Spleen (tissue), 11 donors: ENCODE results near the gene SNPH. TPM values are rescaled to one million over a fixed set of nuclear protein-coding genes. Genes with fewer than 3 reads are reported as not detected.
"Not testable (repeated sequence)": the region's sequence is repeated elsewhere in the genome, so short reads cannot be mapped to it uniquely, and the experiment has no call there.

ENCODE experiments used
- DNase-seq: peaks from one replicate; pipeline ENCODE4 v3.0.0-alpha.2; 2020
- H3K27ac ChIP-seq, 8 donors: fragments of 200-600 bp; sonication (generic) in 7 of 8; 1 replicate in 4 of 8; 2 replicates in 4 of 8; pipeline versions ENCODE4 v1.5.0 to v1.8.0; 2016 to 2021; ENCODE audit warnings: inconsistent platforms in 4 of 8, mild to moderate bottlenecking in 4 of 8, moderate library complexity in 1 of 8
- H3K27me3 ChIP-seq, 7 donors: fragments of 200-600 bp; sonication (generic) in 6 of 7; replicated peaks in 1 of 7; 1 replicate in 4 of 7; 2 replicates in 3 of 7; pipeline versions ENCODE4 v1.5.0 to v1.8.0; 2016 to 2021; ENCODE audit warnings: inconsistent platforms in 3 of 7, mild to moderate bottlenecking in 1 of 7
- H3K36me3 ChIP-seq, 6 donors: fragments of 200-600 bp; sonication (generic) in 5 of 6; 1 replicate in 4 of 6; 2 replicates in 2 of 6; pipeline versions ENCODE4 v1.5.0 to v1.8.0; 2016 to 2021; ENCODE audit warnings: inconsistent platforms in 2 of 6
- H3K4me1 ChIP-seq, 6 donors: fragments of 200-600 bp; sonication (generic) in 5 of 6; 1 replicate in 3 of 6; 2 replicates in 3 of 6; pipeline versions ENCODE4 v1.5.0 to v1.8.0; 2016 to 2021; ENCODE audit warnings: inconsistent platforms in 3 of 6
- H3K4me3 ChIP-seq, 8 donors: fragments of 200-600 bp; sonication (generic) in 7 of 8; 1 replicate in 4 of 8; 2 replicates in 4 of 8; pipeline versions ENCODE4 v1.5.0 to v1.8.0; 2016 to 2021; ENCODE audit warnings: inconsistent platforms in 4 of 8, mild to moderate bottlenecking in 4 of 8, moderate library complexity in 2 of 8
- H3K9me3 ChIP-seq, 8 donors: fragments of 200-600 bp; sonication (generic) in 7 of 8; 1 replicate in 4 of 8; 2 replicates in 4 of 8; pipeline versions ENCODE4 v1.5.0 to v1.8.0; 2016 to 2021; ENCODE audit warnings: inconsistent platforms in 4 of 8
- POLR2A ChIP-seq, 3 donors: fragments of 450-650 bp; IDR thresholded peaks; one replicate each; pipeline ENCODE4 v1.5.1; 2017; ENCODE audit warnings: antibody characterized with exemption in 3 of 3, mild to moderate bottlenecking in 1 of 3
- POLR2AphosphoS5 ChIP-seq, 3 donors: sonication (generic); formaldehyde crosslinking; IDR thresholded peaks; one replicate each; pipeline ENCODE4 v1.5.1; 2017; ENCODE audit warnings: antibody characterized with exemption in 3 of 3
- WGBS, 5 donors: extraction: QIAGEN DNeasy Blood & Tissue Kit in 3 of 5; methylation state at CpG; one replicate each; pipeline versions ENCODE4 v1.1.5 to v1.1.7; 2013 to 2018; 5-methylcytosine and 5-hydroxymethylcytosine counted together
- intact Hi-C: fragments of 100-400 bp; cut with DNase I; formaldehyde crosslinking; loops from one replicate; pipeline ENCODE4 v1.15.0; 2023; ENCODE audit warnings: low total_unique reads
- polyA plus RNA-seq, 3 donors: library from polyadenylated mRNA; stranded (reverse); fragments of 200-250 nt; gene quantifications; one replicate each; pipeline ENCODE4 v1.2.1, GENCODE V29; 2013
- total RNA-seq, 7 donors: library from RNA; depleted of rRNA in 3 of 7; stranded (reverse); fragments of >200 nt in 3 of 7; fragmentation: NEBNext Ultra II Directional in 4 of 7; extraction: Animal tissue kit (Norgen Biotek cat#: 25700) in 4 of 7; gene quantifications; one replicate each; pipeline versions ENCODE4 v1.1.0 to v1.2.1, GENCODE V29; 2016 to 2021
- TF ChIP-seq, protein P1 (sequence below), 11 experiments: fragments of 200-600 bp in 7 of 11; fragments of 450-650 bp in 4 of 11; sonication (generic) in 4 of 11; IDR thresholded peaks in 8 of 11; conservative IDR thresholded peaks in 3 of 11; 1 replicate in 7 of 11; 2 replicates in 4 of 11; pipeline versions ENCODE4 v1.4.0 to v1.8.0; 2016 to 2021; ENCODE audit warnings: antibody characterized with exemption in 11 of 11, inconsistent platforms in 4 of 11, mild to moderate bottlenecking in 1 of 11
- donor health status: healthy with polysubstance abuse.
- donor health status: DM: no; HTN: no; CAD: no; lungs with moderate emphysema.
- donor health status: DM: no; HTN: no; CAD: no.
- donor health status: Bipolar disorder and iron deficiency.
- donor health status: healthy.
- donor health status: DM: no; HTN: no; CAD: no.
- donor health status: DM: yes; HTN: yes; CAD: no.

SNPH gene
- total and polyA plus RNA-seq, 10 donors: 0.58 to 3.5 (median 2.0) TPM

DNA sequence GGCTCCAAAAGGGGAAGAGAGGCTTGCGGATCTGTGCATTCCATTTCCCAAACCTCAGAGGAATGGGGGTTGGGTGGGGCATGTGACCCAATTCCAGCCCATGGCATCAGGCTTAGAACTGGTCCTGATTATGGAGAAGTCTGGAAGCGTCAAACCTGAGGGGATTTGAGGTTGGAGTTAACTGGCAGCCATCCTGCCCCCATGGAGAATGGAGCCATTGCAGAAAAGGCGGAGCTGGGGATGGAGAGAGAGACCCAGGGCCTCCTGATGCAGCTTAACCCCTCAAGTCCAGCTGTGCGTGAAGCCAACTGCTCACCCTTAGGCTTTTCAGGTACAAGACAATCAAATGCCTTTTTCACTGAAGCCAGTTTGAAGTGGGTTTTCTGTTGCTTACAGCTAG lies 72.7 kb downstream of the SNPH start:
- peaks cover 0 to 8% (median 0%) of the 10 kb centered on the region in 6 donors for H3K36me3 ChIP-seq
- no peak for TF ChIP-seq POLR2AphosphoS5 (IDR thresholded peaks at IDR 0.05)
- TF ChIP-seq, protein P1, sequence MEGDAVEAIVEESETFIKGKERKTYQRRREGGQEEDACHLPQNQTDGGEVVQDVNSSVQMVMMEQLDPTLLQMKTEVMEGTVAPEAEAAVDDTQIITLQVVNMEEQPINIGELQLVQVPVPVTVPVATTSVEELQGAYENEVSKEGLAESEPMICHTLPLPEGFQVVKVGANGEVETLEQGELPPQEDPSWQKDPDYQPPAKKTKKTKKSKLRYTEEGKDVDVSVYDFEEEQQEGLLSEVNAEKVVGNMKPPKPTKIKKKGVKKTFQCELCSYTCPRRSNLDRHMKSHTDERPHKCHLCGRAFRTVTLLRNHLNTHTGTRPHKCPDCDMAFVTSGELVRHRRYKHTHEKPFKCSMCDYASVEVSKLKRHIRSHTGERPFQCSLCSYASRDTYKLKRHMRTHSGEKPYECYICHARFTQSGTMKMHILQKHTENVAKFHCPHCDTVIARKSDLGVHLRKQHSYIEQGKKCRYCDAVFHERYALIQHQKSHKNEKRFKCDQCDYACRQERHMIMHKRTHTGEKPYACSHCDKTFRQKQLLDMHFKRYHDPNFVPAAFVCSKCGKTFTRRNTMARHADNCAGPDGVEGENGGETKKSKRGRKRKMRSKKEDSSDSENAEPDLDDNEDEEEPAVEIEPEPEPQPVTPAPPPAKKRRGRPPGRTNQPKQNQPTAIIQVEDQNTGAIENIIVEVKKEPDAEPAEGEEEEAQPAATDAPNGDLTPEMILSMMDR (IDR thresholded peaks at IDR 0.05 in 8 of 11, conservative IDR thresholded peaks at IDR 0.05 in 3 of 11): no peak
- no peak for TF ChIP-seq POLR2A (IDR thresholded peaks at IDR 0.05)
- H3K9me3 ChIP-seq: no peaks in the 10 kb centered on the region
- WGBS, 5 donors: 89 to 95% (median 91%) methylated on average over 4 of the region's 4 CpGs
- H3K27ac ChIP-seq: peak overlapping the region in 3 of 8 donors; percentile 62 to 72 (median 70)
- H3K4me1 ChIP-seq: peaks cover 17 to 61% (median 34%) of the 10 kb centered on the region in 6 donors
- no peaks in the 10 kb centered on the region for H3K27me3 ChIP-seq
- intact Hi-C loops: no loop called here
- DNase-seq: peak; percentile 11
- H3K4me3 ChIP-seq: no peak overlapping the region

DNA sequence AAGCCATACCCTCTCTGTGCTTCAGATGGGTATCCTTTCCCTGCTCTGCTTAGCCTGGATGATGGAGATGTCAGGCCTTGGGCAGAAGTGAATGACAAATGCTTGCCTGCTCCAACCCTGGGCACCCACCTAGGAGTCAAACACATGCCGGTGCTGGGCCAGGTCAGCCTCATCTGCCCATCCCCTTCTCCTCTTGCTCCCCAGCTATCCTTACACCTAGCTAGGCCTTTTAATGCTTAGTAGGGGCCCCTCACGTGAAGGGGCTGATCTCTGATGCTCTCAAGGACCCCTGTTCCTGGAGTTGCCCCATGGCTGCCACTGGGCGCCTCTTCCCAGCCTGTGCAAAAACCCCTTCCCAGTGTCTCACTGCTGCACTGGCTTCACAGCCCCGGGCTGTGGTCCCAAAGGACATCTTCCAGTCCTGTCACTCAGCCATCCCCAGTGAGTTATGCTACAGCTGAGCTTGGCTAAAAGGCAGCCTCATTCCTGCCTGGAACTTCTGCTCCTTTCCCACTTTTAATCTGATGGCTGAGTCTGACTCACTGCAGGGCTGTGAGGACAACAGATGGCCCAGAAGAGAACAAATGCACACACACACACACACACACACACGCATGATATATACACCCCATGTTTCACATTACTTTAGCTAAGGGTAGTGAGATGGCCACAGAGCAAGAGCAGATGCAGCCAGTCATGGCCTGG lies 75.6 kb downstream of the SNPH start:
- Histone ChIP-seq H3K9me3 (peaks cover 0 to 2% (median 0%) of the 10 kb centered on the region in 8 donors), H3K36me3 (no peaks in the 10 kb centered on the region), H3K27me3 (no peaks in the 10 kb centered on the region), H3K27ac (no peak overlapping the region), H3K4me1 (peaks cover 14 to 45% (median 20%) of the 10 kb centered on the region in 6 donors), H3K4me3 (no peak overlapping the region)
- intact Hi-C loops: no loop called here
- WGBS, 5 donors: 83 to 92% (median 87%) methylated on average over 5 of the region's 5 CpGs
- TF ChIP-seq, protein P1 (IDR thresholded peaks at IDR 0.05 in 8 of 11, conservative IDR thresholded peaks at IDR 0.05 in 3 of 11): no peak
- TF ChIP-seq POLR2A (IDR thresholded peaks at IDR 0.05) (no peak), POLR2AphosphoS5 (IDR thresholded peaks at IDR 0.05) (peak in 1 of 3 donors; percentile 11)
- peak; percentile 8 for DNase-seq

DNA sequence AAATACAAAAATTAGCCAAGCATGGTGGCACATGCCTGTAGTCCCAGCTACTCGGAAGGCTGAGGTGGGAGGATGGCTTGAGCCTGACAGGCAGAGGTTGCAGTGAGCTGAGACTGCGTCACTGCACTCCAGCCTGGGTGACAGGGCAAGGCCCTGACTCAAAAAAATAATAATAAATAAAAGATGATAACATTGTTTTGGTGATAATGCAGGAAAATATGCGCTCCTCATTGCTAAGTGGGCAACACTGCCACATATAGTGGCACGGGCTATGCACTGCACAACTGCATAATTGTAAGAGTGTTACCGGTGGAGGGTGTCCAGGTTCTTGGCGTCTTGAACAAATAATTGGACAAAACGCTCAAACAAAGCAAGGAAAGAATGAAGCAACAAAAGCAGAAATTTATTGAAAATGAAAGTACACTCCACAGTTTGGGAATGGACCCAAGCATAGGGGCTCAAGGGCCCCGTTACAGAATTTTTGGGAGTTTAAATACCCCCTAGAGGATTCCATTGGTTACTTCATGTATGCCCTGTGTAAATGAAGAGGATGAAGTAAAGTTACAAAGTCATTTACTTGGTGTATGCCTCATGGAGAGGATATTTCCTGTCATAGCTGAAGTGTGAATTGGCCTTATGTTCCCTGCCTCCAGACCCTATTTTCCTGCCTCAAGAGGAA lies 77.5 kb downstream of the SNPH start:
- DNase-seq, H3K4me3 ChIP-seq, H3K36me3 ChIP-seq, H3K27ac ChIP-seq, intact Hi-C loops, H3K27me3 ChIP-seq: not testable (repeated sequence)
- Histone ChIP-seq H3K9me3 (peaks cover 0 to 20% (median 16%) of the 10 kb centered on the region in 8 donors), H3K4me1 (peaks cover 0 to 26% (median 4%) of the 10 kb centered on the region in 6 donors)
- 86 to 92% (median 90%) methylated on average over 8 of the region's 8 CpGs for WGBS, 5 donors

DNA sequence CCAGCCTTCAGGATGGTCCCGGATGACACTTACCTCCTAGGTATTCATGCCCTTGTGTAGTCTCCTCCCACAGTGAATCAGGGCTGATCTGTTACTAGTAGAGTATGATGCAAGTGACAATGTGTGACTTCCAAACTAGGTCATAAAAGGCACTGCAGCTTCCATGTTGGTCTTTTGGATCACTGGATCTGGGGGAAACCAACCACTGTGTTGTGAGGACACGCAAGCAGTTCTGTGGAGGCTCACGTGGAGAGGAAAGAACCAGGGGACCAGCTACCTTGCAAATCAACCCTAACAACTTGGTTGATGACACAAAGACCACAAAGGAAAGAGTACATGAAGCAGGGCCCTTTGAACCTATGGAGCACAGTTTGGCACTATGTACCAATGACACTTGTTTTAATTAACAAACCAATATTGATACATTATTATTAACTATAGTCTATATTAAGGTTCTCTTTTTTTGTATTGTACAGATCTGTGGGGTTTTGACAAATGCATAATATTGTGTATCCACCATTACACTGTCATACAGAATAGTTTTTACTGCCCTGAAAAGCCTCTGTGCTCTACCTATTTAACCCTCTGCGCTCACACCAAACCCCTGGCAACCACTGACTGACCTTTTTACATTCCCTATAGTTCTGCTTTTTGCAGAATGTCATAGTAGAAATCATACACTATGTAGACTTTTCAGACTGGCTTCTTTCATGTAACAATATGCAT lies 79.1 kb downstream of the SNPH start:
- no peak overlapping the region for H3K4me3 ChIP-seq
- H3K27me3 ChIP-seq: no peaks in the 10 kb centered on the region
- TF ChIP-seq, protein P1 (IDR thresholded peaks at IDR 0.05 in 8 of 11, conservative IDR thresholded peaks at IDR 0.05 in 3 of 11): no peak
- TF ChIP-seq POLR2A (IDR thresholded peaks at IDR 0.05): no peak
- peaks cover 0 to 33% (median 29%) of the 10 kb centered on the region in 8 donors for H3K9me3 ChIP-seq
- H3K4me1 ChIP-seq: peaks cover 0 to 17% (median 3%) of the 10 kb centered on the region in 6 donors
- intact Hi-C loops: no loop called here
- H3K27ac ChIP-seq: no peak overlapping the region
- peaks cover 0 to under 1% (median 0%) of the 10 kb centered on the region in 6 donors for H3K36me3 ChIP-seq
- WGBS, 5 donors: 89 to 95% (median 91%) methylated on average over 4 of the region's 4 CpGs
- DNase-seq: no peak
